Caco-2 (cell line): Measurements from ENCODE around the gene NES. TPM values are rescaled to one million over a fixed set of nuclear protein-coding genes. Genes with fewer than 3 reads are reported as not detected.

Source experiments
- BruUV-seq: library from RNA; stranded (reverse); fragments of 400-500 nt; replicated peaks from 2 replicates; lab custom pipeline; 2021; lab: Mats Ljungman, UMichigan
- CTCF ChIA-PET: fragments of 300-600 bp; sonication (Branson Sonifier 250); formaldehyde crosslinking; loops from one replicate; lab custom pipeline; 2022; ENCODE audit warnings: antibody characterized with exemption; lab: Charles Lee
- POLR2A ChIA-PET: fragments of 300-600 bp; sonication (Branson Sonifier 250); formaldehyde crosslinking; loops from one replicate; lab custom pipeline; 2022; ENCODE audit warnings: antibody characterized with exemption; lab: Charles Lee
- DNase-seq, 2 experiments: peaks; one replicate each; pipeline versions ENCODE4 v3.0.0 to v3.0.0-alpha.2; 2020 to 2022
- H3K27me3 ChIP-seq: replicated peaks from 2 replicates; pipeline ENCODE4 v1.6.0; 2011; ENCODE audit warnings: low read length; ENCODE audit not compliant: control insufficient read depth, insufficient read depth
- H3K36me3 ChIP-seq: 2 replicates; pipeline ENCODE4 v1.5.1; 2011; ENCODE audit warnings: low read length; ENCODE audit not compliant: control insufficient read depth, insufficient read depth
- H3K4me1 ChIP-seq: fragments of 250-450 bp; sonication (Bioruptor Pico); 2 replicates; pipeline ENCODE4 v1.5.1; 2020; ENCODE audit warnings: mild to moderate bottlenecking
- H3K4me3 ChIP-seq: 2 replicates; pipeline ENCODE4 v1.5.1; 2011; ENCODE audit warnings: low read depth, mild to moderate bottlenecking, control low read depth, low read length
- H3K9me3 ChIP-seq: fragments of 250-450 bp; sonication (Bioruptor Pico); 2 replicates; pipeline ENCODE4 v1.5.1; 2020; ENCODE audit warnings: mild to moderate bottlenecking, moderate library complexity
- H3K27ac Mint-ChIP-seq: one replicate; pipeline ENCODE4 v1.8.0; 2022; ENCODE audit warnings: mixed read lengths; ENCODE audit not compliant: unreplicated experiment
- H3K27me3 Mint-ChIP-seq: one replicate; pipeline ENCODE4 v1.8.0; 2022; ENCODE audit warnings: mixed read lengths; ENCODE audit not compliant: insufficient read depth, unreplicated experiment
- H3K36me3 Mint-ChIP-seq: one replicate; pipeline ENCODE4 v1.8.0; 2022; ENCODE audit warnings: mild to moderate bottlenecking, mixed read lengths; ENCODE audit not compliant: insufficient read depth, unreplicated experiment
- H3K4me1 Mint-ChIP-seq: one replicate; pipeline ENCODE4 v1.8.0; 2022; ENCODE audit warnings: low read depth, mixed read lengths; ENCODE audit not compliant: unreplicated experiment
- H3K4me3 Mint-ChIP-seq: one replicate; pipeline ENCODE4 v1.8.0; 2022; ENCODE audit warnings: mild to moderate bottlenecking, moderate library complexity, mixed read lengths; ENCODE audit not compliant: unreplicated experiment
- H3K9me3 Mint-ChIP-seq: one replicate; pipeline ENCODE4 v1.8.0; 2022; ENCODE audit warnings: mixed read lengths; ENCODE audit not compliant: unreplicated experiment
- intact Hi-C: fragments of 100-400 bp; cut with micrococcal nuclease; formaldehyde crosslinking; loops from one replicate; pipeline ENCODE4 v1.10.0; 2022; ENCODE audit not compliant: unreplicated experiment
- total RNA-seq: library from RNA; stranded (reverse); gene quantifications from 2 replicates; pipeline ENCODE4 v1.2.3, GENCODE V29; 2022
- TF ChIP-seq, protein P1 (sequence below), 2 experiments: fragments of 200-600 bp in 1 of 2; IDR thresholded peaks; 1 replicate in 1 of 2; 2 replicates in 1 of 2; pipeline versions ENCODE4 v1.5.1 to v1.8.0; 2011 to 2022; ENCODE audit warnings: antibody characterized with exemption in 1 of 2, control low read depth in 1 of 2, inconsistent platforms in 1 of 2, low read depth in 1 of 2, low read length in 1 of 2, mild to moderate bottlenecking in 1 of 2, moderate library complexity in 1 of 2; ENCODE audit not compliant: insufficient read depth in 1 of 2, severe bottlenecking in 1 of 2, unreplicated experiment in 1 of 2

NES gene
- total RNA-seq, 1 experiment from 2014 or later = 18.0 TPM

DNA sequence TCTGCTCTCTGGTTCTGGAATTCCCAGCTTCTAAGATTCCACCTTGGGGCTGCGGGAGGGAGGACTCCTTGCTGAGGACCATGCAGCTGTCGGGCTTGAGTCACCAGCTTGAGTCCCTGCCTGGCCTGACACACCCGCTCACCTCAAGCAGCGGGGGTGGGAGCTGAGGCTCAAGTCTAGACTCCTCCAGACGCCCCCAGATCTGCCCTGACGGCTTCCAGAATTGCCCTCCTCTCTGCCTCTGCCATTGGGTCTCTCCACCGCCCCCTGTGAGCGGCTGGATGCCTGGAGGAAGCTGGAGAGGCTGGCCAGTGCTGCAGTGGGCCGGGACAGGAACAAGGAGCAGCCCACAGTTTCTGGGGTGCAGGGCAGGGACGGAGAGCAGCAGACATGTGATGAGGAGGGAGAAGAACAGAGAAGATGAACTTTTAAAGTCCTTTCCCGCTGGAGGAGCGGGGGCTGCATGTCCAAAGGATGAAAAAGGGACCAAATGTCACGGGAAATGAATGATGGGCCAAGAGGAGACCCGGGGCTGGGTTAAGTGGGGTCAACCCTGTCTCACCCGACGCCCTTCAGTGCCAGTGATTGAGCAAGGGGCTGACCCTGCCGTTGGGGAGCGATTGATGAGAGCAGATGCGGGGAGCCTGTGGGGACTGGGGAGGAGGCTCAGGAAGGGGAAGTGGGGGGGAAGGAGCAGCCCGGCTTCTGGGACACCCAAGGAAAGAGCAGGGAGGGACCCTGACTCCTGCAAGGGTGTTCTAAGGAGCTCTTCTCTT lies 14.6 kb upstream of the NES start:
- TF ChIP-seq, protein P1, sequence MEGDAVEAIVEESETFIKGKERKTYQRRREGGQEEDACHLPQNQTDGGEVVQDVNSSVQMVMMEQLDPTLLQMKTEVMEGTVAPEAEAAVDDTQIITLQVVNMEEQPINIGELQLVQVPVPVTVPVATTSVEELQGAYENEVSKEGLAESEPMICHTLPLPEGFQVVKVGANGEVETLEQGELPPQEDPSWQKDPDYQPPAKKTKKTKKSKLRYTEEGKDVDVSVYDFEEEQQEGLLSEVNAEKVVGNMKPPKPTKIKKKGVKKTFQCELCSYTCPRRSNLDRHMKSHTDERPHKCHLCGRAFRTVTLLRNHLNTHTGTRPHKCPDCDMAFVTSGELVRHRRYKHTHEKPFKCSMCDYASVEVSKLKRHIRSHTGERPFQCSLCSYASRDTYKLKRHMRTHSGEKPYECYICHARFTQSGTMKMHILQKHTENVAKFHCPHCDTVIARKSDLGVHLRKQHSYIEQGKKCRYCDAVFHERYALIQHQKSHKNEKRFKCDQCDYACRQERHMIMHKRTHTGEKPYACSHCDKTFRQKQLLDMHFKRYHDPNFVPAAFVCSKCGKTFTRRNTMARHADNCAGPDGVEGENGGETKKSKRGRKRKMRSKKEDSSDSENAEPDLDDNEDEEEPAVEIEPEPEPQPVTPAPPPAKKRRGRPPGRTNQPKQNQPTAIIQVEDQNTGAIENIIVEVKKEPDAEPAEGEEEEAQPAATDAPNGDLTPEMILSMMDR (IDR thresholded peaks at IDR 0.05; ENCODE audit: insufficient read depth in 1 of 2, low read depth in 1 of 2, low read length in 1 of 2, severe bottlenecking in 1 of 2, unreplicated experiment in 1 of 2) = no peak
- ChIA-PET POLR2A (interaction anchor here (2.5 kb wide), 1 partner anchor 15 kb away, joined by 24 read pairs; the partner anchor contains the start of gene NES), CTCF (interaction anchor here (0.5 to 5.2 kb wide), 7 partner anchors 9 to 236 kb away, joined by 3 to 262 read pairs (median 4); partner anchors contain the start of genes CRABP2, ISG20L2, METTL25B and NES)
- no peaks in the 10 kb centered on the region for H3K9me3 ChIP-seq
- intact Hi-C loops = no loop called here
- H3K9me3 Mint-ChIP-seq = no peaks in the 10 kb centered on the region
- H3K36me3 ChIP-seq = no peaks in the 10 kb centered on the region
- BruUV-seq = no TSS peak
- peaks cover 23% of the 10 kb centered on the region for H3K4me1 Mint-ChIP-seq
- H3K4me3 Mint-ChIP-seq = no peak overlapping the region
- no peak overlapping the region for H3K4me3 ChIP-seq
- no peaks in the 10 kb centered on the region for H3K27me3 ChIP-seq
- no peaks in the 10 kb centered on the region for H3K27me3 Mint-ChIP-seq
- no peak for DNase-seq
- H3K4me1 ChIP-seq = peaks cover 49% of the 10 kb centered on the region
- H3K27ac Mint-ChIP-seq = peak overlapping the region; percentile 53
- peaks cover 4% of the 10 kb centered on the region for H3K36me3 Mint-ChIP-seq

DNA sequence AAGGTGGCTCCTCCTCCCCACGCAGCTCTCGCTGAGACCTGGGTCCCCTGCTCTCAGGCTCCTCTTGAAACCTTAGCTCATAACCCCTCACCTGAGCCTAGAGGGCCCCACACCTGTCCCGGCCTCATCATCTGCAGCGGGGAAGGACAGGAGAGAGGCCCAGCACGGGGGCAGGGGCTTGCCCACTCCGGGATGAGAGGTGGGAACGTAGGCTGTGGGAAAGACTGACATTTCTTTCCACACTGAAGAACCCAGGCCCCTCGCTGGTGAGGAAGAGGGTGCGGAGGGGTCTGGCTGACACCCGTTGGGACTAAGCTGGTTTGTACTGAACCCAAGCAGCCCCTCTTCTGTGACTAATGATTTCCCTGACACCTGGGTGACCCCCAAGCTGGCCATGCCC lies 14.0 kb upstream of the NES start:
- Histone ChIP-seq H3K36me3 (no peaks in the 10 kb centered on the region), H3K4me1 (peaks cover 49% of the 10 kb centered on the region), H3K27me3 (no peaks in the 10 kb centered on the region), H3K4me3 (no peak overlapping the region), H3K9me3 (no peaks in the 10 kb centered on the region)
- H3K27me3 Mint-ChIP-seq = no peaks in the 10 kb centered on the region
- DNase-seq = no peak
- no peaks in the 10 kb centered on the region for H3K9me3 Mint-ChIP-seq
- ChIA-PET POLR2A (interaction anchor here (2.5 to 2.7 kb wide), 2 partner anchors 14 to 15 kb away, joined by 19 to 24 read pairs; partner anchors contain the start of genes CRABP2 and NES), CTCF (interaction anchor here (1.2 to 5.2 kb wide), 7 partner anchors 9 to 36 kb away, joined by 4 to 262 read pairs (median 24); partner anchors contain the start of genes CRABP2, ISG20L2, METTL25B and NES)
- H3K27ac Mint-ChIP-seq = no peak overlapping the region
- no peak overlapping the region for H3K4me3 Mint-ChIP-seq
- intact Hi-C loops = no loop called here
- H3K4me1 Mint-ChIP-seq = peaks cover 23% of the 10 kb centered on the region
- TF ChIP-seq, protein P1 (IDR thresholded peaks at IDR 0.05; ENCODE audit: insufficient read depth in 1 of 2, low read depth in 1 of 2, low read length in 1 of 2, severe bottlenecking in 1 of 2, unreplicated experiment in 1 of 2) = no peak
- BruUV-seq = no TSS peak
- H3K36me3 Mint-ChIP-seq = peaks cover 4% of the 10 kb centered on the region

DNA sequence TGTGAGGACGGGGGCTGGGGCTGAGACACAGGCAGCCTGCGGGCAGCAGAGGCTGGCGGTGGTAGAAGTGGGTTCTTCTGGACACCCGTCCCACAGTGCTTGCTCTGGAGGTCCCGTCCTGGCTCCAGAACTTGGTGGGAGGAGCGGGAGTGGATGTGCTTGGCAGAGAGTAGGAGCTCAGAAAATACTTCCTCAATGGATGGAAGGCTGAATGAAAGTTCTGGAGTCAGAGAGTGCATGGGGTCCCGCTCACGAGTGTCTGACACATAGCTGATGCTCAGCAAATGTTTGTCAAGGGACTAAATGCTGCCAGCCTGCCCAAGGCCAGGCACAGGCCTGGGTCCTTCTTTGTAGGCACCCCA lies 13.4 kb upstream of the NES start:
- Mint-ChIP-seq H3K4me3 (no peak overlapping the region), H3K9me3 (no peaks in the 10 kb centered on the region), H3K4me1 (peaks cover 23% of the 10 kb centered on the region), H3K27me3 (no peaks in the 10 kb centered on the region), H3K27ac (no peak overlapping the region), H3K36me3 (peaks cover 4% of the 10 kb centered on the region)
- H3K4me3 ChIP-seq = no peak overlapping the region
- peaks cover 49% of the 10 kb centered on the region for H3K4me1 ChIP-seq
- DNase-seq = no peak
- ChIA-PET POLR2A (interaction anchor here (2.5 to 2.7 kb wide), 2 partner anchors 14 to 16 kb away, joined by 19 to 24 read pairs; partner anchors contain the start of genes CRABP2 and NES), CTCF (interaction anchor here (1.2 to 5.2 kb wide), 10 partner anchors 8 to 237 kb away, joined by 4 to 262 read pairs (median 16); partner anchors contain the start of genes CRABP2, ISG20L2, METTL25B and NES)
- no peaks in the 10 kb centered on the region for H3K9me3 ChIP-seq
- TF ChIP-seq, protein P1 (IDR thresholded peaks at IDR 0.05; ENCODE audit: insufficient read depth in 1 of 2, low read depth in 1 of 2, low read length in 1 of 2, severe bottlenecking in 1 of 2, unreplicated experiment in 1 of 2) = no peak
- no peaks in the 10 kb centered on the region for H3K27me3 ChIP-seq
- no peaks in the 10 kb centered on the region for H3K36me3 ChIP-seq
- no TSS peak for BruUV-seq
- intact Hi-C loops = no loop called here
